Astrocyte (in vitro differentiated cells and primary cell): ENCODE measurements around the gene STXBP1.

Experiments
- CTCF ChIP-seq: IDR thresholded peaks from 2 replicates; pipeline ENCODE4 v1.5.1; 2011; ENCODE audit warnings: low read depth, mild to moderate bottlenecking, inconsistent platforms, low read length, moderate library complexity; ENCODE audit not compliant: insufficient read depth
- EZH2 ChIP-seq: IDR thresholded peaks from 2 replicates; pipeline ENCODE4 v1.6.1; 2012; ENCODE audit warnings: mild to moderate bottlenecking, low read length, inconsistent platforms; ENCODE audit not compliant: insufficient read depth

- no peak for TF ChIP-seq CTCF
- TF ChIP-seq EZH2: no peak
These were observed 13.1 kb upstream of the STXBP1 start for GRCh38 chr9:127598839-127599549.
